Tibial artery (tissue), 4 donors: ENCODE results near the gene CDC42EP4.

Experiments used
- DNase-seq, 2 donors: peaks; one replicate each; pipeline ENCODE4 v3.0.0-alpha.2; 2019
- H3K27ac ChIP-seq, 2 donors: fragments of 200-600 bp; sonication (generic) in 1 of 2; 1 replicate in 1 of 2; 2 replicates in 1 of 2; pipeline ENCODE4 v1.5.1; 2018 to 2019; ENCODE audit warnings: mild to moderate bottlenecking in 1 of 2
- H3K27me3 ChIP-seq, 2 donors: fragments of 200-600 bp; sonication (generic) in 1 of 2; one replicate each; pipeline versions ENCODE4 v1.5.1 to v1.6.0; 2016 to 2019
- H3K36me3 ChIP-seq, 3 donors: fragments of 200-600 bp; sonication (generic) in 2 of 3; one replicate each; pipeline ENCODE4 v1.5.1; 2016 to 2019; ENCODE audit warnings: mild to moderate bottlenecking in 2 of 3
- H3K4me1 ChIP-seq, 4 donors: fragments of 200-600 bp; sonication (generic) in 2 of 4; 1 replicate in 3 of 4; 2 replicates in 1 of 4; pipeline ENCODE4 v1.5.1; 2016 to 2019
- H3K4me3 ChIP-seq, 2 donors: fragments of 200-600 bp; sonication (generic) in 1 of 2; 1 replicate in 1 of 2; 2 replicates in 1 of 2; pipeline ENCODE4 v1.5.1; 2018 to 2019; ENCODE audit warnings: mild to moderate bottlenecking in 2 of 2
- H3K9me3 ChIP-seq, 3 donors: fragments of 200-600 bp; sonication (generic) in 1 of 3; one replicate each; pipeline ENCODE4 v1.5.1; 2016 to 2019
- intact Hi-C: fragments of 100-400 bp; cut with DNase I; formaldehyde crosslinking; loops from one replicate; pipeline ENCODE4 v1.15.0; 2023; ENCODE audit warnings: low total_unique reads
- TF ChIP-seq, protein P1 (sequence below), 2 experiments: fragments of 200-600 bp in 1 of 2; fragments of 450-650 bp in 1 of 2; IDR thresholded peaks; one replicate each; pipeline ENCODE4 v1.5.1; 2017 to 2019; ENCODE audit warnings: antibody characterized with exemption in 2 of 2, mild to moderate bottlenecking in 1 of 2, moderate library complexity in 1 of 2

CDC42EP4 gene

DNA sequence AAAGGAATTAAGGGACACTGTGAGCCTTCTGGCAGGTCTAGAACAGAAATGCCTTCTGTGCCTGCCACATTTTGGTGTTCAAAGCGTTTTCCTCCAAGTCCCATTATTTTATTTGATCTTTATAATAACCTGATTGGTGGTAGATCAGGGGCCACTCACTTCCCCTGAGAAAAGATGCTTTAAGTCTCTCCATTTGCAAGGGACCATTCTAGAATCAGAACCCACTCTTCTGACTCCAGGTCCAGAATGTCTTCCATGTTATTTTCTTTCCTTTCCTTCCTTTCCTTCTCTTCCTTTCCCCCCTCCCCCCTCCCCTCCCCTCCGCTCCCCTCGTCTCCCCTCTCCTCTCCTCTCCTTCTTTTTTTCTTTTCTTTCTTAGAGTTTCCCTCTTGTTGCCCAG is 19.3 kb upstream of the CDC42EP4 start:
- Histone ChIP-seq H3K9me3 (no peaks in the 10 kb centered on the region), H3K4me3 (no peak overlapping the region), H3K27me3 (peaks cover 0 to 13% of the 10 kb centered on the region in 2 donors), H3K27ac (no peak overlapping the region), H3K36me3 (no peaks in the 10 kb centered on the region), H3K4me1 (peaks cover 0 to 3% (median 0%) of the 10 kb centered on the region in 4 donors)
- no peak for DNase-seq
- intact Hi-C loops = no loop called here
- TF ChIP-seq, protein P1, sequence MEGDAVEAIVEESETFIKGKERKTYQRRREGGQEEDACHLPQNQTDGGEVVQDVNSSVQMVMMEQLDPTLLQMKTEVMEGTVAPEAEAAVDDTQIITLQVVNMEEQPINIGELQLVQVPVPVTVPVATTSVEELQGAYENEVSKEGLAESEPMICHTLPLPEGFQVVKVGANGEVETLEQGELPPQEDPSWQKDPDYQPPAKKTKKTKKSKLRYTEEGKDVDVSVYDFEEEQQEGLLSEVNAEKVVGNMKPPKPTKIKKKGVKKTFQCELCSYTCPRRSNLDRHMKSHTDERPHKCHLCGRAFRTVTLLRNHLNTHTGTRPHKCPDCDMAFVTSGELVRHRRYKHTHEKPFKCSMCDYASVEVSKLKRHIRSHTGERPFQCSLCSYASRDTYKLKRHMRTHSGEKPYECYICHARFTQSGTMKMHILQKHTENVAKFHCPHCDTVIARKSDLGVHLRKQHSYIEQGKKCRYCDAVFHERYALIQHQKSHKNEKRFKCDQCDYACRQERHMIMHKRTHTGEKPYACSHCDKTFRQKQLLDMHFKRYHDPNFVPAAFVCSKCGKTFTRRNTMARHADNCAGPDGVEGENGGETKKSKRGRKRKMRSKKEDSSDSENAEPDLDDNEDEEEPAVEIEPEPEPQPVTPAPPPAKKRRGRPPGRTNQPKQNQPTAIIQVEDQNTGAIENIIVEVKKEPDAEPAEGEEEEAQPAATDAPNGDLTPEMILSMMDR (IDR thresholded peaks at IDR 0.05) = no peak

DNA sequence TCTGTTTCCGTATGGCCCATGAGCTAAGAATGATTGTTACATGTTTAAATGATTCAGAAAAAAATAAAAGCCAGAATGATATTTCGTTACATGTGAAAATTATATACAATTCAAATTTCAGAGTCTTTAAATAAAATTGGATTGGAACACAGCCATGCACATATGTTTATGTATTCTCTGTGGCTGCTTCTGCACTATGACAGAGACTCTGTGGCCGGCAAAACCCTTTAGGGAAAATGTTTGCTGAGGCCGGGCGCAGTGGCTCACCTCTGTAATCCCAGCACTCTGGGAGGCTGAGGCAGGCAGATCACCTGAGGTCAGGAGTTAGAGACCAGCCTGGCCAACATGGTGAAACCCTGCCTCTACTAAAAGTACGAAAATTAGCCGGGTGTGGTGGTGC is 15.9 kb upstream of the CDC42EP4 start:
- DNase-seq = no peak
- Histone ChIP-seq H3K4me1 (peaks cover 0 to 6% (median 0%) of the 10 kb centered on the region in 4 donors), H3K9me3 (peaks cover 0 to 2% (median 0%) of the 10 kb centered on the region in 3 donors), H3K27ac (no peak overlapping the region), H3K4me3 (no peak overlapping the region), H3K27me3 (peaks cover 0 to 32% of the 10 kb centered on the region in 2 donors), H3K36me3 (no peaks in the 10 kb centered on the region)
- TF ChIP-seq, protein P1 (IDR thresholded peaks at IDR 0.05) = no peak
- intact Hi-C loops = loop anchor here (10.0 kb wide), 1 partner anchor 53 kb away; no protein-coding TSS in a partner anchor

DNA sequence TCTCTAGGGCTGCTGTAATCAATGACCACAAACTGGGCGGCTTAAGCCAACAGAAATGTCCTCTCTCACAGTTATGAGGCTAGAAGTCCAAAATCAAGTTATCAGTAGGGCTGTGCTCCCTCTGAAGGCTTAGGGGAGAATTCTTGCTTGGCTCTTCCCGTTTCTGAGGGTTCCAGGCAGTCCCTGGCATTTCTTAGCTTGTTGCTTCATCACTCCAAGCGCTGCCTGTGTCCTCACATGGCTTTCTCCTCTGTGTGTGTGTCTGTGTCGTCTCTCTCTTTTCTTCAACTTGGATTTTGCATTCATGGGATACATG is 13.7 kb upstream of the CDC42EP4 start:
- Histone ChIP-seq H3K9me3 (peaks cover 0 to 5% (median 0%) of the 10 kb centered on the region in 3 donors), H3K27me3 (peaks cover 0 to 36% of the 10 kb centered on the region in 2 donors), H3K4me3 (no peak overlapping the region), H3K36me3 (no peaks in the 10 kb centered on the region), H3K27ac (no peak overlapping the region), H3K4me1 (peaks cover 0 to 6% (median 0%) of the 10 kb centered on the region in 4 donors)
- TF ChIP-seq, protein P1 (IDR thresholded peaks at IDR 0.05) = peak in 1 of 2 experiments; percentile 13
- peak; percentile 65 to 78 for DNase-seq
- intact Hi-C loops = loop anchor here (10.0 kb wide), 1 partner anchor 51 kb away; no protein-coding TSS in a partner anchor

DNA sequence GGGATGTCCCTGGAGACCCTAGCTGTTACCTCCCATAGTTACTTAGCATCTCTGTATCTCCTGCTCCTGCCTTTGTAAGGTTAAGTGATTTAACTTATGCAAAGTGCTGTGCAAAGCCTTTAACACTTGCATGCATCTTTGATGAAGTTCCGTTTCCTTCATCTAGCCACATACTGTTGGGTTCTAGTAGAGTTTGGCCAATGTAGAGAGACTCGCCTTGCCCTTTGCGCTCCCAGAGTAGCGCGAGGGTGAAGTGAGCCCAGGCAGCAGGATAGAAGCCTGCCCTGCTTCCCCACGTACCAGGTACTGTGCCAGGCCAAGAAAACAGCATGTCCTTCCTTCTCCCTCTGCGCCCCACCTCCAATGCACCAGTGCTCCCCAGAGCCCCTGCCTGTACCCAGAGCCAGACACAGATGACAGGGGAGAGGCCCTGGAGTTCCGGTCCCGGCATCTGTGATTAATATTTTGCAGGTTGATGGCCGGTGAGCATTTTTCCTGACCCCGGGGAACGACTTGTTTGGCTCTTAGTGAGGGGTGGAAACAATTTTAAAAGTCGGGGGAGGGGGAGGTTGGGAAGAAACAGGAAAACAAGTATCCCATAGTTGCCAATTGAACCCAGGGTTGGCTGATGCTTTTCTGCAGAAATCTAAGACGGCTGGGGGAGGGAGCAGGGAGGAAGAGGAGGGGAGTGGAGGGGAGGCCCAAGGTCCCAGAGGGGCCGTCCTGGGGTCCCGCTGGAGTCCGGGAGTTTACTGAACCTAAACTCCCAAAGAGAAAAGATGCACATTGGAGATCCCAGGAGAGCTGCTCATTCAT is 13.1 kb upstream of the CDC42EP4 start:
- Histone ChIP-seq H3K4me1 (peaks cover 0 to 6% (median 0%) of the 10 kb centered on the region in 4 donors), H3K36me3 (no peaks in the 10 kb centered on the region), H3K4me3 (no peak overlapping the region), H3K27ac (no peak overlapping the region), H3K9me3 (peaks cover 0 to 5% (median 0%) of the 10 kb centered on the region in 3 donors), H3K27me3 (peaks cover 0 to 36% of the 10 kb centered on the region in 2 donors)
- intact Hi-C loops = loop anchor here (10.0 kb wide), 1 partner anchor 50 kb away; no protein-coding TSS in a partner anchor
- DNase-seq = no peak
- TF ChIP-seq, protein P1 (IDR thresholded peaks at IDR 0.05) = no peak

GRCh38 chr17:73324160-73324475 is 12.3 kb upstream of the CDC42EP4 start:
- DNase-seq = peak in 1 of 2 donors; percentile 48
- Histone ChIP-seq H3K36me3 (no peaks in the 10 kb centered on the region), H3K4me3 (no peak overlapping the region), H3K27ac (no peak overlapping the region), H3K4me1 (peaks cover 0 to 6% (median 0%) of the 10 kb centered on the region in 4 donors), H3K9me3 (peaks cover 0 to 5% (median 0%) of the 10 kb centered on the region in 3 donors), H3K27me3 (peaks cover 0 to 35% of the 10 kb centered on the region in 2 donors)
- TF ChIP-seq, protein P1 (IDR thresholded peaks at IDR 0.05) = no peak
- intact Hi-C loops = loop anchor here (10.0 kb wide), 1 partner anchor 49 kb away; no protein-coding TSS in a partner anchor
